Iris pigment epithelial cell (primary cell): Measurements from ENCODE around the gene ISYNA1.

Experiments
- DNase-seq: peaks from one replicate; pipeline ENCODE4 v3.0.0-alpha.2; 2011; ENCODE audit warnings: low read depth

Gene ISYNA1

GRCh38 chr19:18431351-18432197 lies 6.4 kb downstream of the ISYNA1 start:
- no peak for DNase-seq

- no peak for DNase-seq
Measured at GRCh38 chr19:18430417-18431144, 7.4 kb downstream of the ISYNA1 start.

GRCh38 chr19:18429717-18430416 lies 8.1 kb downstream of the ISYNA1 start:
- DNase-seq = no peak

GRCh38 chr19:18428787-18429674 lies 8.9 kb downstream of the ISYNA1 start:
- DNase-seq = peak; percentile 87

GRCh38 chr19:18428173-18428786 lies 9.7 kb downstream of the ISYNA1 start:
- no peak for DNase-seq

GRCh38 chr19:18427743-18428113 lies 10.2 kb downstream of the ISYNA1 start:
- no peak for DNase-seq

- DNase-seq = no peak
Measured at GRCh38 chr19:18427080-18427742, 10.7 kb downstream of the ISYNA1 start.

- no peak for DNase-seq
Measured at GRCh38 chr19:18426416-18426767, 11.5 kb downstream of the ISYNA1 start.

- DNase-seq = peak; percentile 59
Measured at GRCh38 chr19:18425515-18426415, 12.2 kb downstream of the ISYNA1 start.

GRCh38 chr19:18424890-18425514 lies 12.9 kb downstream of the ISYNA1 start:
- no peak for DNase-seq

GRCh38 chr19:18424122-18424889 lies 13.6 kb downstream of the ISYNA1 start:
- DNase-seq = no peak

- DNase-seq = no peak
Measured at GRCh38 chr19:18423258-18424020, 14.5 kb downstream of the ISYNA1 start.

GRCh38 chr19:18422530-18423191 lies 15.3 kb downstream of the ISYNA1 start:
- DNase-seq = no peak

- DNase-seq = no peak
Measured at GRCh38 chr19:18421371-18421959, 16.5 kb downstream of the ISYNA1 start.

GRCh38 chr19:18420930-18421329 lies 17.0 kb downstream of the ISYNA1 start:
- DNase-seq = no peak

GRCh38 chr19:18419699-18420460 lies 18.1 kb downstream of the ISYNA1 start:
- no peak for DNase-seq
